A549 treated with CORT108297 at 1 μM for 4 hours (cell line): ENCODE measurements around the gene TAPT1. TPM values are rescaled to one million over a fixed set of nuclear protein-coding genes. Genes with fewer than 3 reads are reported as not detected.

Experiments used
- total RNA-seq: library from RNA; stranded (reverse); fragments of 200-300 nt; extraction: Qiagen RNA extraction; gene quantifications from 5 replicates; pipeline ENCODE4 v1.2.3, GENCODE V29; 2022

Gene TAPT1
- total RNA-seq, result 12.0 to 17.0 TPM (median 12.3 TPM) in 5 replicates

GRCh38 chr4:16225863-16226815, at the start of gene TAPT1:
TSS of gene TAPT1 (minus strand) at chr4:16226471. CDS start at chr4:16226457, 14 bp downstream.

Other genes starting within 250 kb of the TAPT1 start
- gene PROM1, start 142.4 kb downstream of the TAPT1 start, total RNA-seq, result 0.06 to 0.29 TPM (median 0.09 TPM) in 5 replicates